Measurements from ENCODE around the gene CAV2.

CAV2 gene

DNA sequence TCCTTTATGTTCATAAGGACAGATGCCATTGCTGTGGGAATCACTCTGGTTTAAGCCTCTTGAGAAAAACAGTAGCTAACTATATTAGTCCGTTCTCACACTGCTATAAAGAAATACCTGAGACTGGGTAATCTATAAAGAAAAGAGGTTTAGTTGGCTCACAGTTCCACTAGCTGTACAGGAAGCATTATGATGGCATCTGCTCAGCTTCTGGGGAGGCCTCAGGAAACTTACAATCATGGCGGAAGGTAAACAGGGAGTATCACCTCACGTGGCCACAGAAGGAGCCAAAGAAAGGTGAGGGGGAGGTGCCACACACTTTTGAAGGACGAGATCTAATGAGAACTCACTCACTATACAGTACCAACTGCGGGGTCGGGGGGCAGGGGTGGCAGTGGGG is 2.9 kb upstream of the CAV2 start:
- DNase-seq = no peak

DNA sequence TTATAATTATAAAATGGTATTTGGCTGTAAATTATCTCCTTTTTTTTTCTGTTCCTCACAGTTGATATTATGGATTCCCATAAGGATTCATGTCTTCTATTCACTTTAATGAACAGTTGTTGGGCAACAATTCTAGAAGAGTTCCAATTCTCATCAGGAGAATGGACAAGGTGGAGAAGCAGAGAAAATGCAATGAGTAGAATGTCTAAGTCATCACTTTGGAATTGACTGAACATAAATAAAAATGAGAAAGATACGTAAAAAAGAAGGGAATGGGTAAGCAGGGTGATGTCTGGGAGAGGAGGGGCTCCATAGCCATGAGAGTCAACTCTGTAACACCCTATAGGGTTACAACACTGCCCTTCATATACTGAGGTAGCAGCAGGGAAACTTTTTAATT is 1.8 kb upstream of the CAV2 start:
- DNase-seq = no peak

DNA sequence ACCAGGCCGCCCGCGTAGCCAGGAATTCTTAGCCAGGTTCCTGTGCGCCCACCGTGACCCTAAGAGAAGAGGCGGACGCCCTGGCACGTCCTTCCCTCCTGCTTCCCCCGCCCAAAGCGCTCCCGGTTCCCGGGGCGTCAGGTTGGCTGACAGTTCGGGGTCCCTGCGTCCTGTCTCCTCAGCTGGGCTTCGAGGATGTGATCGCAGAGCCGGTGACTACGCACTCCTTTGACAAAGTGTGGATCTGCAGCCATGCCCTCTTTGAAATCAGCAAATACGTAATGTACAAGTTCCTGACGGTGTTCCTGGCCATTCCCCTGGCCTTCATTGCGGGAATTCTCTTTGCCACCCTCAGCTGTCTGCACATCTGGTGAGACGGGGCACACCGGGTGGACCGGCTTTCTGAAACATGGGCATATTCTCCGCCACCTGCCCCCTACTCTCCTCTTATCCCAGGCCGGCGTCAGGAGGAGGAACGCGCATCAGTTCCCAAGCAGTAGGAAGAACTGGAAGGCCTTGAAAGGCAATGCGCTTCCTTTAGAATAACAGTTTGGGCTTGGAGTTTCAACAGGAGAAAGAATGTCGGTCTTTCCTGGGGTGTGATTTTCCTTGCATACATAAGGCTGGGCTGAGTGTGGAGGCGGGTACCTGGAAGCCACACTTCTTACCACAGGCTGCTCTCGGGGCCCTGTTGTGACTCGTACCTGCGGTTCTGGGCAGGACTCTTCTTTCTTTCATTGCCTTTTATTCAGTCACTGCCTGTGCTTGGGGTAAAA is 728 bp downstream of the CAV2 start:
- no peak for DNase-seq

DNA sequence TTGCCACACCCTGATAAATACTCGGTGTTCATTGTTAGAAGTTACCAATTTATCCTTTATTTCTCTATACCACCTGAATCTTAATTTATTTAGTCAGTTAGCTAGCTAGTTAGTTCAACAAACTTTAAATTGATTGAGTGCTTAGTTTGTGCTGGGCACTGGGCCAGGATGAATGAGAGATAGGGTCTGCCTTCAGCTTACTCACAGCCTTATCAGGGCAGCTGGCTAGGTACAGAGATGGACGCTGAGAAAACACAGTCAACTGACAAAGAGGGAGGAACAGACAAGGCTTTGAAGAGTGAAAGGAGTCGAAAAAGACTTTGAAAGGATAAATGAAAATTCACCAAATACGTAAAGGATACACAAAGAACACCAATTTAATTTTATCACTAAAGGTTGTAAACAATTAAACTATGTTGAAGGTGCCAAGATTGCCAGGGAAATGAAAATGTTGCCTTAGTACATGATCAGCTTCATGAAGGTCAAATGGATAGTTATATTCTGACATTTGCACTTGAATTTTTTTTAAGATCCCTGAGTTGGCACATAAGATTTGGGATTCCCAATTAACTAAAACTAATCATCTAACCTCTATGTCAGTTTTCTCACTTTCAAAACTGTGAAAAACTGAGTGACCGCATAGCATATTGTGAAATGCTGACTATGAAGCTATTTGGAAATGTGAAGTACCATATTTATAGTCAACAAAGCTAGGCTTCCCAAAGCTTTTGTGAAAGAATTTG is 2.1 kb downstream of the CAV2 start:
- no peak for DNase-seq

DNA sequence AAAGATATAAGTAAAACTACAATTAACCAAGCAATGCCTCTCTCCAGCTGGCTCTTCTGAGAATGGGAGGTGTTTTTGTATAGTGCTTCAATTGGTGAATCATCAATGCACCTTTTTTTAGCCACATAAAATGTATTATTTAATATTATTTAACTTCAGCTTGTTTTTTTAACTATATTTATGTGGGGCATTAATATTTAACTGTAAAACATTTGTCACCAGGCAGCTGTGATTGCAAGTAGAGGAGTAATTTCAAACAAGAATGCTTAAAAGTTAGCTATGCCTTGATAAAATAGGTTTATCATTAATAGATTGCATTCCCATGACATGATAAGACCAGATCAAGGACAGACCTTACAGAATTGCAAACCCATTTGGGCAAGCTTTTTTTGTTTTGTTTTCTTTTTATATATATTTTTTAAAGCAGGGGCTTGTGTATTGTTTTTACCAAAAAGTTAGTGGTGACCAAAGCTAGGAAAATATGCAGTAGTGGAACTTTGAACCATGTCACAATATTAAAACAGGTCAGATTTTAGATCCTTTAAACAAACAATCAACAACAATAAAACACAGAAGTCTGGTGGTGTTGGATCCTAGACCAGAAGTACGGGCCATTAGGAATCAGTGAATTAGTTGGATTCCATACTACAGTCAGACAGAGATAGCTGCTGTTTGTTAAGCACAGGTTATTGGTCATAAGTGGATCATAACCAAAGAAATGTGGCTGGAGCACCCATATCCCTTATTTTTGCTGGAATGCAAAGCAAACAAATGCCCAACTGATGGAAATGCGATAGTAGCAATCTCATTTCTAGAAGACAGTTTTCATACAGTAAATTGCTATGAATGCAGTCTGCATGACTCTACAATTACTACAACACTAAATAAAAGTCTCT is 2.9 kb downstream of the CAV2 start:
- DNase-seq = no peak

DNA sequence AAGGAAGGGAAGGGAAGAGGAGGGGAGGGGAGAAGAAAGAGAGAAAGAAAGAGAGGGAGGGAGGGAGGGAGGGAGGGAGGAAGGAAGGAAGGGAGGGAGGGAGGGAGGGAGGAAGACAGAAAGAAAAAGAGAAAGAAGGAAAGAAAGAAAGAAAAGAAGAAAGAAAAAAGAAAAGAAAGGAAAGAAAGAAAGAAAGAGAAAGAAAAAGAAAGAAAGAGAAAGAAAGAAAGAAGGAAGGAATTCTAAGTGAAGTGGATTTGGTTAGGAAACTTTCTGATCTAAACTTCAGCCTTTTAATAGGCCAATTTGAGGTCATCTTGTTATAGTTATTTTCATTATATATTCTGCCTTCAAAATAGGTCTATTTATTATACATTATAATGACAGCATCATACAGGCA is 4.3 kb downstream of the CAV2 start:
- no peak for DNase-seq

DNA sequence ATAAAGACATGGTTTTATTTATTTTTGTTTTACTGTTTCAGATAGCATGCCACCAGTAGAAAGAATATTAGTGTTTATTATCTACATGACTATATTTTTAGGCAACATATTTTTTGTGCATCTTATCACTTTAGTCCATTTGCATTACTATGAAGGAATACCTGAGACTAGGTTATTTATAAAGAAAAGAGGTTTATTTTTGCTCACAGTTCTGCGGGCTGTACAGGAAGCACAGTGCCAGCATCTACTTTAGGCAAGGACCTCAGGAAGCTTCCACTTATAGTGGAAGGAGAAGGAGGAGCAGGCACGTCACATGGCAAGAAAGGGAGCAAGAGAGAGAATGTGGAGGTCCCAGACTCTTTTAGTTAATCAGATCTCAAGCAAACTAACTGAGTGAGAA is 5.7 kb downstream of the CAV2 start:
- DNase-seq = no peak

DNA sequence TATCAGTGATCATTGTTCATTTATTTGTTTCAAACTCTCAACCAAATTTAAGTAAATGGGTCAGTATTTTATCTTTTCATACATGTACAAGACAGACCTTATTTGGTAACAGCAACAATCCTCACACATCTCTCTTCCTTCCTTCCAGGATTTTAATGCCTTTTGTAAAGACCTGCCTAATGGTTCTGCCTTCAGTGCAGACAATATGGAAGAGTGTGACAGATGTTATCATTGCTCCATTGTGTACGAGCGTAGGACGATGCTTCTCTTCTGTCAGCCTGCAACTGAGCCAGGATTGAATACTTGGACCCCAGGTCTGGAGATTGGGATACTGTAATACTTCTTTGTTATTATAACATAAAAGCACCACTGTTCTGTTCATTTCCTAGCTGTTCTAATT is 6.3 kb downstream of the CAV2 start:
- no peak for DNase-seq

DNA sequence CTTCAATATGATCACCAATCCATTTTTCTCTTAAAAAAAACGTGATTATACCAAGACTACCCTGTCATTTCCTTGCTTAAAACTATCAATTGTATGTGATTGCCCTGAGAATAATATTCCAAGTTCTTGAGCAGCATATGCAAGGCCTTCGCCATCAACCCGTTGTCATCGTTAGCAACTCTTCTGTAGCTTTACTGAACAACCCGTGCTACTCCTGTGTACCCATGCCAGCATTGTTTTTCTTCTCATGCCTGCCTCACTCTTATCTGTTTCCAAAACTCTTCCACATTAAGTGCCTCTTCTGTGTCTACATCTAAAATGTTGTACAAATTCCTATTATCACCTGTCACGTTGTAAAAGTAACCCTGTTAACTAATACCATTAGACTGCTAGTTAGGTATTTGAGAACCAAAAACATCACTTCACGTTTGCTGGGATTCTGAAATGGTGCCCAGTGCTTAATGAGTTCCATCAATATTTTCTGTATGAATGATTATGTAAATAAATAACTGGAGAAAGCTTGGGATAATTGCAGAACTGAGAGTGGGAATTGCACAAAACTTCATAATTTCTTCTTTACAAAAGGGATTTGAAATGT is 10.5 kb downstream of the CAV2 start:
- no peak for DNase-seq

DNA sequence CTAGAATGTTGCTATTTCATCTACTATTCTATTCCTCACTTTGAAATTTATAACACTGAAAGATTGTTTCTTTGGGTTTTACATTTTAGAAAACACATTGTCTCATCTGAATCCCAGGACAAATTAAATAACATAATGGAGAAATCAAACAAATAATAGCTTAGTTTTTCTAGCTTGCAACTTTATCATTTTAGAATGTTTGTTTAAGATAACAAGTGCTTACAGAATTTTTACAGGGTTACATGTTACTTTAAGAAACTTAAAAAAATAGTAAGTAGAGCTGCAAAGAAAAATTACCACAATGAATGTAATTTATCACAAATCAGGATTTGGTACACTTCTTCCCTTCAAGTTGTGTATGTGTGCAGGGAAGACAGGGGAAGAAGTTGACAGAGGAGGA is 11.3 kb downstream of the CAV2 start:
- DNase-seq = no peak

DNA sequence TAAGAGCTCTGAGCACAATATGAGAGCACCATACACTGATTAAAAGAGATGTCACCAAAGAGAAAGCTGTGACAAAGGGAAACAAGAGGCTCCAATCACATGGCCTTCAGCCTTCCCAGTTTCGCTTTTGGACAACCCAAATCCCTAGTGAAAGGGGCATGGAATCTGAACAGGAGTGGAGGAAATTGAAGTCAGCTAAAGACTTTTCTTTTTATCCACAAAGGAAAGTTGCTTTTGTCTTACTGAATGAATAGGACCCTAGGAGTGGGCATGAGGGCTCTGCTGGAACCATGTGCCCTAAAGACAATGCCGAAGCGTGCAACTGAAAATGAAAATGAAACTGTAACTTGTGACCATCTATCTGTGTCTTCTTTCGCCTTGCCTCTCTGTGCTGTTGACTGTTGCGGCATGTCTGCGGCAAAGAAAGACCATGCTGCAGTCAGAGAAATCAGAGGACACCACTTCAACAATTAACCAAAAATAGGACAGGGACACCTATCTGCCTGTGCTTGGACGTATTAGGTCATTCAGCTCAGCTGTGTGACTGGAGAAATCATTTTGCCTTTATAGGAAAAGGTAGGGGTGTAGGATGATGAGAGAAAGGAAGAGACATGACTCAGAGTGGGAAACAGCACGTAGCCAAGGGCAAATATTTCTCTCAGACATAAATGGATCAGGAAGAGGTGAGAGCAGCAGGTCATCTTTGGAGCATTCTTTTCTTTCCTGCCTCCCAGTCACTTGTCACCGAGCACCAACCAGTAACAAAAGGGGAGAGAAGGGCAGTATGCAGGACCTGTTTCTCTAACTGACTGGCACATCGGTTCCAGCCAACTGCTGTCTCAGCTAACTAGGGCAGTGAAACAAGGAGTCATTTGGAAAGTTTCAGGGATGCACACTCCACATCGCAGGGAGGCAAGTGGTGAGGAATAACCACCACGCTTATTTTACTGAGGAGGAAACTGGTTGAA is 12.3 kb downstream of the CAV2 start:
- DNase-seq = no peak

DNA sequence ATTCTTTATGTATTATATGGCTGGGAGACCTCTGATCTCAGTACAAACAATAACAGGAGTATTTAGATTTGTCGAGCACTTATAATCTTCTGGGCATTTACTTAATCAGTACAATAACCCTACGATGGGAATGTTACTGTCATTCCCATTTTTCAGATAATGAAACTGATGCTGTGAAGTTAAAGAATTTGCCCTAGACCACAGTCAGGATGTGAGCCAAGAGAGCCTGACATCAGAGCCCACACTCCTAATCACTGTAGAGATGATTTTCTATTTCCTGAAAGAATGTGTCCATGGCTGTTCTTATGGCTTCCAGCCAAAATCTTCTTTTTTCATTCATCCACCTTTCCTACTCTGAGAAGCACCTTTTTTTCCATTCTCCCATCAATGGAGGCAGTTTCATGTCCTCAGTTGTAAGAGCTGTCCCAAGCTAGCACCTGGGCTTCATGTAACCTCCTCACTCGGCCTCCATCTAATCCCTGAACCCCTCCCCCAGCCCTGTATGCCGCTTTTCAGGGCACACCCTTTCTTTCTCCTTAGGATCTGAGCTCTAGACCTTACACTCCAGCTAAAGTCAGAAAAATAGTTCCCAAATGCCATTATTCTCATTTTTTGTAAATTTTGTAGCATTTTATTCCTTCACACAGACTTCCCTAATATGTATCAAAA is 13.1 kb downstream of the CAV2 start:
- DNase-seq = no peak

DNA sequence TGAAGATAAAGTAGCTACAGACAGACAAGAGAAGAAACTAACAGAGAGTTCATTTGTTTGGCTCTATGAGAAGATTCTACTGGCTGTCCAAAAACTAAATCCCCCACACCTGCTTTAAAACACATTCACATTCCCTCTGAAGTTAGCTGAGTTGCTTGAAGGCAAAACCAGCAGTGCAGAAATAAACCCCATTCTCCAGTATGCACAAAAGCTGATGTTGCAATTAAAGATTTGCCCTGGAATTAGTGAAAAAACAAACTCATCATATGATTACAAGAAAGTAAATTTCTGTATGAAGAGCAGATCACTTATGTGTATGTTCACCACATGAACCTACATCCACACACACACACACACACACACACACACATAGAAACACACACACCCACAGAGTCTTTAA is 16.0 kb downstream of the CAV2 start:
- no peak for DNase-seq

DNA sequence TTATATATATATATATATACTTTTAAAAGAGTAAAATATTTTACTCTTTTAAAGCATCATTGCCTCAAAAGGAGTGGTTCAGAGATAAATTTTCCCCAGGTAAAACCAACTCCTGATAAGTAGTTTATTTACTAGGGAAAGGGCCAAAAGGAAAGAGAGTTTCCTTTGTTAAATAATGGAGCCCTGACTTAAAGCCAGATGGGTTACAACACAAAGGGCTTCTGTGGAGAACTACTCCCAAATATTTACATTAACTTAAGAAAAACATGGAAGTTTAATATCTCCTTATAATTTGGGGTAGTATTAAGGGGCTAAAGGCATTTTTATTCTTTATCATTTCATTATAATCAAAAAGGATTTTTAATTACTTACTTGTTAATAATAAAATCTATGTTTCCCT is 16.8 kb downstream of the CAV2 start:
- no peak for DNase-seq

DNA sequence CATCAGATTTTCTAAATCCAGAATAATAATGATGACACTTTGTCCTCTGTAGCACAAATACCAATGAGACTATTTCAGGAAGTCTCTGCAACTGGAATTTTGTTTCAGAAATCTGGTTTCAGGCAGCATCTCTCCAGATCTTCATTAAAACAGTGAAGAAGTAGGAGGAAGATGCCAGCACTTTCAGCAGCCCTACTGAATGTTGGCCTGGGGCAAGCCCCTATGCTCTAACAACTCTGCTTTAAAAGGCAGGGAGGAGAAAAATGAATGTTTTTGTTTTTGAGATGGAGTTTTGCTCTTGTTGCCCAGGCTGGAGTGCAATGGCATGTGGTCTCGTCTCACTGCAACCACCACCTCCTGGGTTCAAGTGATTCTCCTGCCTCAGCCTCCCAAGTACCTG is 18.1 kb downstream of the CAV2 start:
- DNase-seq = no peak

DNA sequence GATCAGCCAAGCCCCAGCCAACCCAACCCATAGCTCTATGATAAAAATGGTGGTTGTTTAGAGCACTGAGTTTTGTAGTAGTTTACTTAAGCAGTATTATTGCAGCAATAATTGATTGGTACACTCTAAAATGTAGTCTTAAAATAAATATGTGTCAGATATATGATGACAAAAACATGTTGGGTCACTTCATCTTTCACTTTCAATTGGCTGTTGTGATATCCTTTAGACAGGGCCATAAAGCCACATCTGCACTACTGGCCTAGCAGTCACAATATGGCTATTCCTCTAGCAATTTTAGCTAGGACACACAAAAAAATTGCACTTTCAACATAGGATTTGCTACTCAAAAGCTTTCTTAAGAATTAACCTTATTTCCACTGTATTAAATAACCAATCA is 19.4 kb downstream of the CAV2 start:
- DNase-seq = no peak

DNA sequence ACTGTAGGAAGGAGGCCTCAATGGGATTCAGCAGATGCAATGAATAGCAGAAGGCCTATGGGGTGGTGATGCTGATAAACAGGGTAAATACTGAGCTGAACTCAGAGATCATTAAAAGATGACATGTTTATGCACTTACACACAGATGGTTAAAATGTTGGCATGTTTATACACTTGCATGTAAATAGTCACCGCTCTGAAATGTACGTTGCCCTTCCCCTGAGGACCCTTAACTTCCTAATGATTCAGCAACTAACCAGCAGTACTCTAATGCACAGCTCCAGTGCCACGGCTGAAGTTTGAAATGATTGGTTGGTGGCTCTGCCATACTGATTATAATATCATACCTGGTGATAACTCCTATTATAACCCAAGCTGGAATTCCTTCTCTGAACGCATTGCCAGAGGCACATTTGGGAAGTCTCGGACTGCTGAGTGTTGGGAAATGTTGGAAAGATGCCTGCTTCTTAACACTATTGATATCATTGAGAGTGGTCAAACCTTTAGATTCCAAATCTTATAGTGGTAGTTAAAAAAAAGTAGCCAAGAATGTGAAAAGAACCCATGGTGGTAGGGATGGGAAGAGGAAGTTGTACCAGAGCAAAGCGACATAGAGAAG is 21.6 kb downstream of the CAV2 start:
- DNase-seq = no peak

DNA sequence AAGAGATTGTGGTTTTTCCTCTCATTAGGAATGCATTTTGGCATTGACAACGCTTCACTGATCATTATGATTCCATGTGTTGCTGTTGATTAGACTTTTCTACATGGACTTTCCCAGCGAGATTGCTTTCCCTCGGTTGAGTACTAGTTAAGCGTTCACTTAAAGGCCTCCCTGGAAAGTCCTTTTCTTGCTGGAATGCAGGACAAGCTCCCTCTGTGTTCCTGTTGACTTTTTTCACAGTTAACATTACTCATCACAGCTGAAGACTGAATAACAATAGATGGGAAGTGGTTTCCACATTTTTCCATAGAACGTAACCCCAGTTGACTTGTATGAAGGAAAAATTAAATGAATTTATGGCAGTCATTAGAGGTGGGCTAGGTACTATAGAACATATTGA is 22.7 kb downstream of the CAV2 start:
- DNase-seq = no peak

DNA sequence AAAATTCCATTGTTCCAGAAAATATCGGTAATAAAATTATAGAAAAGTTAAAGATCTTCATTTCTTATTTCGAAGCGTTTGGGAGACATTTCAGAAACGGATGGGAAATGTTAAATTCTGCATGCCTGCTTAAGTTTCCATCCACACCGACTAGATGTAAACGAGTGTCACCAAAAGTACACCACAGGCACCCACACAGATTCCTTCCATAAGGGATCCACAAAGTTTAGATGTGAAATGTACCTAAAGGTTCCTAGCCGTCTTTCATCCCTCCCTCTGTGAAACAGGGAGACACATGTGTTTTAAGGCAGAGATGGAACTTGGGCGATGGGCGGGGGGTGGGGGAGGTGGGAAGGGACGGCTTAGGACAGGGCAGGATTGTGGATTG is 24.7 kb downstream of the CAV2 start:
- DNase-seq = no peak

DNA sequence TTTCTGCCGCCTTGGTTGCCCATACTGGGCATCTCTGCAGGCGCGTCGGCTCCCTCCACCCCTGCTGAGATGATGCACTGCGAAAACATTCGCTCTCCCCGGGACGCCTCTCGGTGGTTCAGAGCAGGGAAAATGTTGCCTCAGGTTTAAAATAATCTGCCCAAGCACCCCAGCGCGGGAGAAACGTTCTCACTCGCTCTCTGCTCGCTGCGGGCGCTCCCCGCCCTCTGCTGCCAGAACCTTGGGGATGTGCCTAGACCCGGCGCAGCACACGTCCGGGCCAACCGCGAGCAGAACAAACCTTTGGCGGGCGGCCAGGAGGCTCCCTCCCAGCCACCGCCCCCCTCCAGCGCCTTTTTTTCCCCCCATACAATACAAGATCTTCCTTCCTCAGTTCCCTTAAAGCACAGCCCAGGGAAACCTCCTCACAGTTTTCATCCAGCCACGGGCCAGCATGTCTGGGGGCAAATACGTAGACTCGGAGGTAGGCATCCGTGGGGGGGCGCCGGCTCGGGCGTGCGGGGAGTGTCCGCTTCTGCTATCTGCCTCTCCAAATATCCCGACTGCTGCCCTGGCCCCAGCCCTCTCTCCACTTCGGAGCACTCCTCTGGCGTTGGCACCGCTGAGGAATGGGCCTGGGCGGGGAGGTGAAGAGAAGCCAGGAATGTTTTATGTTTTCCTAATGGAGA is 25.2 kb downstream of the CAV2 start, which contains the start of gene CAV1:
CAV1 (plus strand) TSS at position 428 of the 689 bp plus-strand sequence; CDS start at position 455, 27 bp downstream.
- DNase-seq = peak; percentile 29

All from activated CD4-positive, CD25-positive, alpha-beta regulatory T cell treated with anti-CD3 and anti-CD28 coated beads, Interleukin-2, amount 50 U/mL, for 72 hours (primary cell).